Left renal pelvis (tissue), 4 donors: ENCODE measurements around the gene FLNC. TPM values are rescaled to one million over a fixed set of nuclear protein-coding genes. Genes with fewer than 3 reads are reported as not detected.

Source experiments
- DNase-seq, 4 donors: peaks; one replicate each; pipeline ENCODE4 v3.0.0-alpha.2; 2013; ENCODE audit warnings: low read depth in 4 of 4, low spot score in 3 of 4
- polyA plus RNA-seq, 4 donors: library from polyadenylated mRNA; unstranded; fragments of 120-200 nt; gene quantifications; one replicate each; pipeline ENCODE4 v1.2.1, GENCODE V29; 2013; ENCODE audit not compliant: insufficient read length in 4 of 4

Gene FLNC, protein sequence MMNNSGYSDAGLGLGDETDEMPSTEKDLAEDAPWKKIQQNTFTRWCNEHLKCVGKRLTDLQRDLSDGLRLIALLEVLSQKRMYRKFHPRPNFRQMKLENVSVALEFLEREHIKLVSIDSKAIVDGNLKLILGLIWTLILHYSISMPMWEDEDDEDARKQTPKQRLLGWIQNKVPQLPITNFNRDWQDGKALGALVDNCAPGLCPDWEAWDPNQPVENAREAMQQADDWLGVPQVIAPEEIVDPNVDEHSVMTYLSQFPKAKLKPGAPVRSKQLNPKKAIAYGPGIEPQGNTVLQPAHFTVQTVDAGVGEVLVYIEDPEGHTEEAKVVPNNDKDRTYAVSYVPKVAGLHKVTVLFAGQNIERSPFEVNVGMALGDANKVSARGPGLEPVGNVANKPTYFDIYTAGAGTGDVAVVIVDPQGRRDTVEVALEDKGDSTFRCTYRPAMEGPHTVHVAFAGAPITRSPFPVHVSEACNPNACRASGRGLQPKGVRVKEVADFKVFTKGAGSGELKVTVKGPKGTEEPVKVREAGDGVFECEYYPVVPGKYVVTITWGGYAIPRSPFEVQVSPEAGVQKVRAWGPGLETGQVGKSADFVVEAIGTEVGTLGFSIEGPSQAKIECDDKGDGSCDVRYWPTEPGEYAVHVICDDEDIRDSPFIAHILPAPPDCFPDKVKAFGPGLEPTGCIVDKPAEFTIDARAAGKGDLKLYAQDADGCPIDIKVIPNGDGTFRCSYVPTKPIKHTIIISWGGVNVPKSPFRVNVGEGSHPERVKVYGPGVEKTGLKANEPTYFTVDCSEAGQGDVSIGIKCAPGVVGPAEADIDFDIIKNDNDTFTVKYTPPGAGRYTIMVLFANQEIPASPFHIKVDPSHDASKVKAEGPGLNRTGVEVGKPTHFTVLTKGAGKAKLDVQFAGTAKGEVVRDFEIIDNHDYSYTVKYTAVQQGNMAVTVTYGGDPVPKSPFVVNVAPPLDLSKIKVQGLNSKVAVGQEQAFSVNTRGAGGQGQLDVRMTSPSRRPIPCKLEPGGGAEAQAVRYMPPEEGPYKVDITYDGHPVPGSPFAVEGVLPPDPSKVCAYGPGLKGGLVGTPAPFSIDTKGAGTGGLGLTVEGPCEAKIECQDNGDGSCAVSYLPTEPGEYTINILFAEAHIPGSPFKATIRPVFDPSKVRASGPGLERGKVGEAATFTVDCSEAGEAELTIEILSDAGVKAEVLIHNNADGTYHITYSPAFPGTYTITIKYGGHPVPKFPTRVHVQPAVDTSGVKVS (N-terminal part only)
- 10 to 100 TPM; 11.8 to 21.0 (median 17.2) TPM for polyA plus RNA-seq

DNA sequence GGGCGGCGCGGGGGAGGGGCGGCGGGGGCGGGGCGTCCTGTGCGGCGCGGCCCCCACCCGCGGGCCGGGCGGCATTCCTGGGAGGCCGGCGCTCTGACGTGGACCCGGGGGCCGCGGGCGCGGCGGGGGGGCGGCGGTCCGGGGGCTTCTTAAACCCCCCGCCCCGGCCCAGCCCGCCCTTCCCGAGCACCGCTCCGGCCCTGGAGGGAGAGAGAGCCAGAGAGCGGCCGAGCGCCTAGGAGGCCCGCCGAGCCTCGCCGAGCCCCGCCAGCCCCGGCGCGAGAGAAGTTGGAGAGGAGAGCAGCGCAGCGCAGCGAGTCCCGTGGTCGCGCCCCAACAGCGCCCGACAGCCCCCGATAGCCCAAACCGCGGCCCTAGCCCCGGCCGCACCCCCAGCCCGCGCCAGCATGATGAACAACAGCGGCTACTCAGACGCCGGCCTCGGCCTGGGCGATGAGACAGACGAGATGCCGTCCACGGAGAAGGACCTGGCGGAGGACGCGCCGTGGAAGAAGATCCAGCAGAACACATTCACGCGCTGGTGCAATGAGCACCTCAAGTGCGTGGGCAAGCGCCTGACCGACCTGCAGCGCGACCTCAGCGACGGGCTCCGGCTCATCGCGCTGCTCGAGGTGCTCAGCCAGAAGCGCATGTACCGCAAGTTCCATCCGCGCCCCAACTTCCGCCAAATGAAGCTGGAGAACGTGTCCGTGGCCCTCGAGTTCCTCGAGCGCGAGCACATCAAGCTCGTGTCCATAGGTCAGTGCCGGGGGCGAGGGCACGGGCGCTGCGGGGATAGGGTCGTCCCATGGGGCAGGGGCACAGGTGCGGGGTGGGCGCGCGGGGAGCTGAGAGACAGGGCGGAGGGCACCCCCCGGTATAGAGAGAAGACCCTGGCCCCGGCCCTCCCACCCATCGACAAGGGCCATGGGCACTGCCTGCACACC, at the start of gene FLNC:
Gene FLNC (plus strand): TSS at position 176 of the 947 bp plus-strand sequence. CDS start 232 bp downstream, at position 408.
- DNase-seq = peak in 1 of 4 donors; percentile 38

DNA sequence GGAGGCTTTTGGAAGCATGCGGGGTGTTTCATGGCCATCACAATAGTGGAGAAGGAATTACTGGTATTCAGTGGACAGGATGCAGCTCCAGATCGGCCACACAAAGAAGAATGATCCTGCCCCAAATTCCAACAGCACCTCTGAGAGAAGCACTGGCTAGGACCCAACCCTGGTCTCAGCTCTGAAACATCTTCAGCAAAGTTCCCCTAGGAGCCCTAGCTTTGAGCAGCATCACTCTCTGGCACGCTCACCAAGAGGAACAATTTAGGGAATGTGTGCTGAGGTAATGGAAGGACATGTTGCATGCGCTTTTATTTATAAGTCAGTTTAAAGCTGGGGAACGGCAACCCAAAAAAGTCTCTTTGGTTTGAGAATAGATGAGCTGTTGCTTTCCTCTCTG, 49.1 kb upstream of the FLNC start:
- no peak for DNase-seq

DNA sequence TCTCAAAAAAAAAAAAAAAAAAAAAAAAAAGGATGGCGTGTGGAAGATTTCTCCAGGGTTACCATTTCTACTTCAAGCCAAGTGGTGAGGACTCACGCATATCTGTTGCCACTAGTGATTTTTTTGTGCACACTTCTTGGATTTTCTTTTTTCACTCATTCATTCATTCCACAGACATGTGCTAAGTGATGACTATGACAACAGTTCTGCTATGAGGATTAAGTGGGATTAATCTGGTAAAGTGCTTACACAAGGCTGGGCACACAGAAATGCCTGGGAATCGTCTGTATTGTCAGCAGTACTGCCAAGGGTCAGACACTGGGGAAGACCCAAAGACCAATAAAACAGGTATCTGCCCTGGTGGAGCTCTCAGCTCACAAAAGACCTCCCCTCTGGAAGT, 48.4 kb upstream of the FLNC start:
- DNase-seq = no peak

DNA sequence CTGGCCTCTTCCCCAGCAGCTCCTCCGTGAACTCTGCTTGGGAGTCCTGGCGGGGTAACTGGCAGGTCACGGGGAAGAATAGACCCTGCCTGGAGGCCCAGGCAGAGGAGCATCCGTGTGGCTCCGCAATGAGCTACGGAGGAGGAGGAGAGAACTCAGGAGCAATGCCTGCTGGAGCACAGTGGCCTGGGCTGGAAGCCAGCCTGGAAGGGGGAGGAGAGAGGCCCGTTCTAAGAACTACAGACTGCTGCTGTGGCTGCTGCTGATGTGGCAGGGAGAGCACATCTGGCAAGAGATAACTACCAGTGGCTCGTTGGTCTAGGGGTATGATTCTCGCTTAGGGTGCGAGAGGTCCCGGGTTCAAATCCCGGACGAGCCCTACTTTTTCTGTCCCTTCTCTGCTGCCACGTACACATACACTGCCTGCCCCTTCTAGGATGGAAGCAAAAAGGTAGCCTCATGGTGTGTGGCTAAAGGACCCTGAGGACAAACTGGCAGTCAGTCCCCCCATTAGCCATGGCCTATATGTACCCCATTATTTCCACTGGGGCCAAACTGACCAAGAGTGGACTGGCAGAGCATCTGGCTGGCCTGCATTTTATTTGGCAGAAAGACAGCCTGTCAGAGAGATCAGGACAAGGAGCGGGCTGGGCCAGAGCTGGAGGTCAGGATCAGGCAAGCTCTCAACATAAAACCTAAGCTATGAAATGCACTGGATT, 46.9 kb upstream of the FLNC start:
- peak in 2 of 4 donors; percentile 16 to 46 for DNase-seq

DNA sequence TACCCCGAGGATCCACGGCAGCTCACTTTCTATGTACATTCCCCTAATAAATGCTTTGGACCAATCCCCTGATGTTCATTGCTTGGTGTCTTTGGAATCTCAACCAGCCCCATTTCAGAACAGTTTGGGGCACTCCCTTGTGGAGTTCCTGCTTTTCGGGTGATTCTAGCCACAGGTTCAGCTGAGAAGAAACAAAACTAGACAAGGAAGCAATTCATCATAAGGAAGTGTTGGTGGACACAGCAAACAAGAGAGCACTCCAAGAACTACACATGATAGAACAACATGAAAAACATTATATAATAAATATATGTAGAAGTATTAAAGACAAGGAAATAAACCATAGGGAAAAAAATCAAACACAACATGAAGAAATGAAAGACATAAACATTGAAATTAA, 44.5 kb upstream of the FLNC start:
- DNase-seq = no peak

DNA sequence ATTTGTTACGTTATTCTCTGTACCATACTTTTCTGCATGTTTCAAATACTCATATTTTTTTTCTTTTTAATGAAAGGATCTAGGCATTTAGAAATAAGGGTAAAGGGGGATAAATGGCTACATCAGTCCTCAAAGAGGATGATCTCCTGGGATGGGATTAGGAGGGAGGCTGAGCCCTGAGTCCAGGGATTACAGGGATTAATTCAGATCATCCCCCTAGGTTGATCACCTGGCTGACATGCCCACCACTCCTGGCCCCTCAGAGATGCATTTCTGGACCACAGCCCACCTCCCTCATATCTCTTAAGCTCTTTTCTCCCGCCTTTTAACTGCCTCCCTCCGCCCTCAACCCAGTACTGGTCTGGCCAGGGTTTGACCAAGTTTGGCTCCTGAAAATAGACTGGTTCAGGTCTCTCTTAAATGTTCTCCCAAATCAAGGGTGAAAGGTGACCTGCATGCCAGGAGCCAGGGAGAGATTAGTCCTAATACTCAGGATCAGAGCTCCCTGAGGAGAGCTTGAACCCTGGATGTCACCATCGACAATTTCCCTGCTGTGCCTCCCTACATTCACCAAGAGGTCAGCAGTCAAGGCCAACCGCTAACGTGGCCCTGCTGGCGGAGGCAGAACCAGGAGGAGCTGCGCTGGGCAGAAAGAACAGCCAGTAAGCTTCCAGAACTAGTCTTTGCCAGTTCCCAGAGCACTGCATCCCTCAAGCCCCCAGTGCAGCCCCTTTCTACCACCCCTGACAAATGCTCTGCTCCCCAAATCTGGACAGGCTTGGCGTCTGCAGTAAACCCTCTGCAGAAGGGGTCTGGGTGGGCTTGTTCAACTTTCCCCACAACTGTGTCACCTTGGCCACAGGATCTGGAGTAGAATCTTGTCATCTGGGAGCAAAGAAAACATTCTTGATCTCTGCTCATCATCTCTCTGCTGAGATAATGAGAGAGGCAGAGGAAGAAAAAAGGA, 41.5 kb upstream of the FLNC start:
- no peak for DNase-seq

DNA sequence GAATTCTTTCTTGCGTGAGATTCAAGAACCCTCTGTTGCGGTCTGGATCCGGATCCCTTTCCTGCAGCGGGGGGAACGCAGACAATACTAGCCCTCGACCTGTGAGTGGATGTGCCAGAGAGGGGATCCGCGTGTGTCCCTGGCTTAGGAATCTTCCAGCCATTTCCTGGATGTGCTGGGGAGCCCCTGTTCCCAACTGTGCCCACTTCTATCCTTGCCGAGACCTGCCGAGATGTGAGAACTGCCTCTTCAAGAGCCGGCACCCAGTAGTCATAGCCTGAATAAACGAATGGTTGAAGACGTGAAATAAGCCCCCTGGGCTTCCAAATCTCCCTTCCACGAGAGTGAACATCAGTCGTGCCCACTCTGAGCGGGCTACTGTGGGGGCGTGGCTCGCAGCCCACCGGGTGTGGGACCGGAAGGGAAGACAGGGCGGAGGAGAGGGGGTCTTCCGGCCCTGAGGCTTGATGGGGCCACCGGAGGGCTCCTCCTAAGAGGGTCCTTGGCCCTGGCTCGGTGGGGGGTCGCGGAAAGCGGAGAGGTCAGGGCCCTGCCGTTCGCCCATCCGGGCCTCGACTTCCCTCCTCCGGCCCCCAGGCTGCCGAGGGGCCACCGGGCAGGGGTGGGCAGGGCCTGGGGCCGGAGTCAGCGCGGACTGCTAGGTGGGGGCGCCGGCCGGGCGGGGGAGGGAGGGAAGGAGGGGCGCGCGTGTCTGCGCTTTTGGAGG, 39.7 kb upstream of the FLNC start:
- peak in 1 of 4 donors; percentile 6 for DNase-seq

DNA sequence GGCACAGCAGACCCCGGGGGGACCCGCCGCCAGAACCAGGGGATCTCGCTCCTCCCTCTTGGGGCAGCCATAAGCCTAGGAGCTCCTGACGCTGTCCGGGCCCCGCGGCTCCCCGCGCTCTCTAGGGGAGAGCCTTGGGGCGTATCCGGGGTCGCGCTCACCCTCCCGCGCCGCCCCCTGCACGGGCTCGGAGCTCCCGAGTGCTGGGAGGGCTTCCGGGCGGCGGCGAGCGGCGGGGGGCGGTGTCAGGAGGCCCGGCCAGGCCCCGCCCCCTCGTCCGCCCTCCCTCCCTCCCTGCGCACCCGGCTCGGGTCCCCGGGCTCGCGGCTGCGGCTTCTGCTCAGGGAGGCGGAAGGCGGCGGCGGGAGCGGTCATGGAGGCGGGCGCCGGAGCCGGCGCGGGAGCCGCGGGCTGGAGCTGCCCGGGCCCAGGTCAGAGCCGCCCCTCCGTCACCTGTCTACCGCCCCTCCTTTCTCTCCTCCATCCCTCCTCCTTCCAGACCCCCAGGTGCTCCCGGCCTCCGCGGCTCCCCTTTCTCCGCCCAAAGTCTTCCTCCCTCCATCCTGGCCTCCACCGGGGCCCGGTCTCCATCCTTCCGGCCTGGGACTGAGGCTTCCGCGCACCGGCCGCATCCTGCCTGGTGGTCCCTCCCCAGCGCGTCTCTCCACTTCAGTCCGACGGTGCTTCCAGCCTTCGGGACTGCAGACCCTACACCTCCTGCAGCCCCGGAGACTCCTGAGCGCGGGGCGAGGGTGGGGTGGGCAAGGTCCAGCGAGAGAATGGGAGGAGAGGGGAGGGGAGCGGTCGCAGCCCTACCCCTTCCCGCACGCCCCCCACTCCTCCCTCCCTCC, 38.9 kb upstream of the FLNC start, which contains the start of gene CCDC136:
Gene CCDC136 (plus strand): TSS at position 848 of the 851 bp plus-strand sequence. CDS start 444 bp downstream, outside the sequence.
- DNase-seq = peak in 1 of 4 donors; percentile 24

DNA sequence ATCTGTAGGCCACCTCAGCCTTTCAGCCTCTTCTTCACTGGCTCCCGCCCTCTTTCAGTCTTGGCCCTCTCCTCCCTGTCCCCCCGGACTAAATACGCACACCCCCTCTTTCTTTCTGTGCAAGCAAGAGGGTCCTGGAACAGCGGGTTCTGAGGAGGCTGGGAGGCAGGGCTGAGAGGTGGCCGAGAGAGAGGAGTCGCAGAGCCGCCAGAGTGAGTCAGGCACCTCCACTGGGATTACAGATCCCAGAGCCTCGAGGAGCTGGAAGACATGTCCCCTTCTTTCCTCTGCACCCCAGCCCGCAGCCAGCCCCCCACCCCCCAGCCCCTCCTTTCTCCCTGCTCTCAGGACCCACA, 38.3 kb upstream of the FLNC start:
- DNase-seq = no peak

DNA sequence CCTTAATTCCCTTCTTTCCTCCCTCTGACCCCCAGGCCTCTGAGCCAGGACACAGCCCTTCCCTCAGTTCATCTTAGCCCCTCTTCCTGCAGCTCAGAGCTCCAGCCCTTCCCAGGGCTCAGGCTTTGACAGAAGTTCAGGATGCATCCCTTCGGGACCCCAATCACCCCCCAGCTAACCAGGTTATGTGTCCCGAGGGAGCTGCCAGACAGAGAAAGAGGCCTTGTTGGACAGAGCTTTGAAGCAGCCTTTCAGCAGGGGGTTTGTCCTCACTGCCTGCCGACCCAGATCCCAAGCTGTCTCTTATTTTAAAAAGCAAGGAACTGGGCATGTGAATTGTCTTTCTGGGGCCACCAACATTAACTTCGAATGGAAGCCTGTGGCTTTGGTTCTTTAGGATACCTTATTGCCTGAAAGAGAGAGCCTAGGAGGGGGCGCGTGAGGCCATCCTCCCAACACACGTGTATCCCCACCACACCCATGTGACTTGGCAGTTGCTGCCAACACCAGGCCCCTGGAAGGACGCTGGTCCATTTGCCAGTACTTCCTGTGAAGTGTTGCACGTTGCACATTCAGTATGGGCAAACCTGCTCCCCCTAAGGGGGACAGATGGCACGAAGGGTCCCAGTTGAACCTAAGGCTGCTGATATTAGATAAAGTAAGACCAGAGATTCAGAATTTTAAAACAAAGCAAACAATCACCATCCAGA, 37.6 kb upstream of the FLNC start:
- DNase-seq = no peak

DNA sequence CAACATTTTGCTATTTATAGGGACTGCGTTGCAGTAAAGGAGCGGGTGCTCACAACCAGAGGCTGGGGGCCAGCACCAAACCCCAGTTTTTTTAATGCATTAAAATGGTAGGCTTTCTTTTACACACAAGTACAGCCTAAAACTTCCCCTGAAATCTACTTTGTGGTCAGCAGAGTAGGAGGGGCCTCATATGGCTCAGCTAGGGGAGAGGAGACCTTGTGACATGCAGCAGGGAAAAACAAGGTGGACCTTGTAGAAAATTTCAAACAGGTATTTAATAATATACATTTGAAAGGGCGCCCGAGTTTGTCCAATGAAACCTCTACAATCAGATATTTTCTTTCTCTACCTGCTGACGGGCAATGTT, 37.0 kb upstream of the FLNC start:
- no peak for DNase-seq

DNA sequence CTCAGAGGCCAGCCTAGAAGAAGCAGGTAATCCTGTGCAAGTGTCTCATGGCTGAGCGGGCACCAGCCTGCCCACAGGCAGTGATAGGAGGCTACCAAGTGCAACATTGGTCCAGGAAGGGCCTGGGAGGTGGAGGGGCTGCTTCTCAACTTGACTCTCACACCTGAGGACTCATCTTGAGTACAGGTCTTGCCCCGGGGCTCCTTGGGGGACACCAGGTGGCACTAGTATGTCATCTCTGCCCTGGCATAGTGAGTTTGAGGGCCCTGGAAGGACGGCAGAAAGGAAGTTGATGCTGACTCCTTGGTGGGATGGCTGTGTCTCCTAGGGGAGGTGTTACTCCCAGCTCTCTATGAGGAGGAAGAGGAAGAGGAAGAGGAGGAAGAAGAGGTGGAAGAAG, 36.2 kb upstream of the FLNC start:
- DNase-seq = no peak

DNA sequence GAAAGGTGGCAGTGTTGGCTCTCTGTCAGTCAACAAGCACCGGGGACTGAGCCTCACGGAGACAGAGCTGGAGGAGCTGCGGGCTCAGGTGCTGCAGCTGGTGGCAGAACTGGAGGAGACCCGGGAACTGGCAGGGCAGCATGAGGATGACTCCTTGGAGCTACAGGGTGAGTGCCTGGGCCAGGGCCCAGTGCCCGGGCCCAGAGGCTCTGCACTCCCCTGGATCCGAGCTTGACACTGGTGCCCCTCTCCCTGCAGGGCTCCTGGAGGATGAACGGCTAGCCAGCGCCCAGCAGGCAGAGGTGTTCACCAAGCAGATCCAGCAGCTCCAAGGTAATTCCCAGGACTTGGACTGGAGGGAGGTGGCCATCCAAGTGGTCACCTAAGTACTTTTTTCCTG, 35.8 kb upstream of the FLNC start:
- no peak for DNase-seq

DNA sequence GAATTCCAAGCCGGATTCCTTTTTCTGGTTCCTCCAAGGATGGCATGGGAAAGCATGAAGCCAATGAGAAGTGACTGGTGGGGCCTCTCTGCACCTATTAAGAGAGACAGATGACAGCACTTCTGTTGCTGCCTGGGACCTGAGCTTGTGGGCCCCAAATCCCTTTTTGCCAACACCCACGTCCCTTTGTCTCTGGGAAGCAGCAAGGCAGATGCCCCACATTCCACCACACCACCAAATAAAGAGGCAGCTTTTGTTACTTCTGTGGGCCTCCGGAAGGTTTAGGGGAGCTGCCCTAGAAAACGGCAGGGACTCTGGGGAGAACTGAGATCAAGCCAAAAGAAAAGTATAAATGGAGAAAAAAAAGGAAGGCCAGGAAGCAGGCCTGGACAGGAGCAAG, 35.1 kb upstream of the FLNC start:
- DNase-seq = no peak

DNA sequence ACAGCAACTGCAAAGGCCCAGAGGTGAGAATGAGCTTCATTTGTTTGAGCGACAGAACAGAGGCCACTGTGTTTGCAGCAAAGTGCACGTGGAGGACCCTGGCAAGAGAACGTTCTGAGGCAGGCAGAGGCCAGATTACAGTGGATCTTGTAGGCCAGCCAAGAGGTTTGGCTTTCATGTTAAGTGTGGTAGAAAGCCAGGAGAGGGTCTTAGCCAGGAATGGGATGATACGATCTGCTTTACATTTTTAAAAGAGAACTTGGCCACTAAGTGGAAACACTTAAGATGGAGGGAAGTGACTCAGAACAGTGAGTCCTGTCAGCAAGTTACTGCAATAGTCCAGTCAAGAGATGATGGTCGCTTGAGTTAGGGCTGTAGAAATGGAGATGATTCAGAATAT, 33.9 kb upstream of the FLNC start:
- no peak for DNase-seq

DNA sequence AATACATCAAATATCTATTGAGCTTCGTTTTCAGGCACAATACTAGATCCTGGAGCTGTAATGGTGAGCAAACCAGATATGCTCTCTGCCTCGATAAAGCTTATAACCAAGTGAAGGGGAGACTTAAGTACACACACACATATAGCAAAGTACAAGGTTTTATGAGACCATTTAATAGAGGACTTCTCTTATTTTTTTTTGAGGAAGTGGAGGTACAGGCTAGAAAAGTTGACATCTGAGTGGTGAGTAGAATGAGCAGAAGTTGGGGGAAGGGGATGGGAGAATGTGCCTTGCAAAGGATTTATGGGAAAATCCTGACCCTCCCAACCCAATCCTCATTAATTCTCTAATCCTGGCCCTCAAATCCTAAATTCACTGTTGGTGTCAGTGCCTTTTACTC, 30.8 kb upstream of the FLNC start:
- no peak for DNase-seq
